ENCODE results near the gene KRT27. TPM values are rescaled to one million over a fixed set of nuclear protein-coding genes. Genes with fewer than 3 reads are reported as not detected.

KRT27 gene
- total and polyA plus RNA-seq, 2 experiments from 2014 or later, result not detected

GRCh38 chr17:40801157-40801556 is 18.8 kb upstream of the KRT27 start:
- no peaks in the 10 kb centered on the region for H3F3A ChIP-seq (replicated peaks; ENCODE audit: low read depth)
- no peak for ATAC-seq
- no peak overlapping the region for H3K4me2 ChIP-seq
- no peaks in the 10 kb centered on the region for H3K4me1 ChIP-seq (ENCODE audit: insufficient read depth)
- no peak overlapping the region for H3K27ac ChIP-seq (ENCODE audit: low read depth)
- peaks cover 6% of the 10 kb centered on the region for H3K4me1 Mint-ChIP-seq
- no peak for DNase-seq (ENCODE audit: low spot score)
- 0 out of 2 replicates have a peak, but pooled peaks cover 3% of the 10 kb centered on the region for H3K27me3 ChIP-seq (ENCODE audit: insufficient read depth)
- H3K79me2 ChIP-seq (replicated peaks; ENCODE audit: insufficient read depth), result no peaks in the 10 kb centered on the region
- H3K9me3 Mint-ChIP-seq, result 0 out of 3 replicates have a peak, but pooled peaks cover 4% of the 10 kb centered on the region
- no peaks in the 10 kb centered on the region for H3K36me3 Mint-ChIP-seq (ENCODE audit: low read depth)
- no peak overlapping the region for H3K4me3 ChIP-seq
- no peaks in the 10 kb centered on the region for H3K9me2 ChIP-seq (ENCODE audit: insufficient read depth)
- no peak overlapping the region for H2AFZ ChIP-seq
- no peaks in the 10 kb centered on the region for H3K36me3 ChIP-seq (ENCODE audit: insufficient read depth)
- H4K20me1 ChIP-seq (replicated peaks; ENCODE audit: insufficient read depth), result no peaks in the 10 kb centered on the region
- no peak overlapping the region for H3K27ac Mint-ChIP-seq
- TF ChIP-seq EZH2phosphoT487 (IDR thresholded peaks at IDR 0.05; ENCODE audit: unreplicated experiment) (no peak), JUNB (IDR thresholded peaks at IDR 0.05; ENCODE audit: unreplicated experiment) (no peak), EZH2 (IDR thresholded peaks at IDR 0.05; ENCODE audit: low read depth, unreplicated experiment) (no peak), CREB1 (CRISPR knock-in tag; IDR thresholded peaks at IDR 0.05; ENCODE audit: low read depth) (no peak), REST (IDR thresholded peaks at IDR 0.05; ENCODE audit: unreplicated experiment) (no peak), STAT1 (IDR thresholded peaks at IDR 0.05; ENCODE audit: unreplicated experiment) (no peak), CTCF (conservative IDR thresholded peaks at IDR 0.05; ENCODE audit: low read depth in 2 of 2) (no peak), NANOG (IDR thresholded peaks at IDR 0.05; ENCODE audit: borderline replicate concordance) (no peak), ZNF114 (CRISPR knock-in tag; IDR thresholded peaks at IDR 0.05) (no peak), POLR2AphosphoS5 (IDR thresholded peaks at IDR 0.05; ENCODE audit: low read depth) (no peak), ZNF331 (CRISPR knock-in tag; IDR thresholded peaks at IDR 0.05; ENCODE audit: low read depth) (no peak), ETS1 (IDR thresholded peaks at IDR 0.05) (no peak), ZNF462 (CRISPR knock-in tag; IDR thresholded peaks at IDR 0.05) (no peak)
- H3K27me3 Mint-ChIP-seq (ENCODE audit: insufficient read depth, low read depth, poor library complexity), result peaks cover 5% of the 10 kb centered on the region
- no peak overlapping the region for H3K4me3 Mint-ChIP-seq
